ENCODE data around the gene PDE3B.
"Not testable (repeated sequence)": the region's sequence is repeated elsewhere in the genome, so short reads cannot be mapped to it uniquely, and the experiment has no call there.

Gene PDE3B

GRCh38 chr11:14678350-14678749, 34.7 kb downstream of the PDE3B start:
- DNase-seq, result no peak

GRCh38 chr11:14679662-14680061, 36.1 kb downstream of the PDE3B start:
- DNase-seq, result no peak

- DNase-seq, result not testable (repeated sequence)
These were observed 40.8 kb downstream of the PDE3B start for GRCh38 chr11:14684234-14684915.

- no peak for DNase-seq
These were observed 43.9 kb downstream of the PDE3B start for GRCh38 chr11:14687456-14687855.

GRCh38 chr11:14687943-14688627, 44.5 kb downstream of the PDE3B start:
- DNase-seq, result no peak

GRCh38 chr11:14695656-14696055, 52.1 kb downstream of the PDE3B start:
- not testable (repeated sequence) for DNase-seq

GRCh38 chr11:14698771-14699170, 55.2 kb downstream of the PDE3B start:
- no peak for DNase-seq

GRCh38 chr11:14700593-14700992, 57.0 kb downstream of the PDE3B start:
- no peak for DNase-seq

GRCh38 chr11:14702760-14703159, 59.2 kb downstream of the PDE3B start:
- no peak for DNase-seq

- no peak for DNase-seq
These were observed 60.1 kb downstream of the PDE3B start for GRCh38 chr11:14703731-14704130.

- DNase-seq, result no peak
These were observed 61.5 kb downstream of the PDE3B start for GRCh38 chr11:14705067-14705466.

- DNase-seq, result no peak
These were observed 70.1 kb downstream of the PDE3B start for GRCh38 chr11:14713496-14714244.

- not testable (repeated sequence) for DNase-seq
These were observed 72.1 kb downstream of the PDE3B start for GRCh38 chr11:14715669-14716068.

GRCh38 chr11:14722496-14722895, 78.9 kb downstream of the PDE3B start:
- DNase-seq, result no peak

- no peak for DNase-seq
These were observed 81.5 kb downstream of the PDE3B start for GRCh38 chr11:14725150-14725549.

GRCh38 chr11:14727215-14727614, 83.6 kb downstream of the PDE3B start:
- no peak for DNase-seq

- DNase-seq, result no peak
These were observed 84.1 kb downstream of the PDE3B start for GRCh38 chr11:14727746-14728145.

- not testable (repeated sequence) for DNase-seq
These were observed 96.9 kb downstream of the PDE3B start for GRCh38 chr11:14740539-14740938.

- no peak for DNase-seq
These were observed 97.6 kb downstream of the PDE3B start for GRCh38 chr11:14741195-14741594.

GRCh38 chr11:14742849-14743559, 99.4 kb downstream of the PDE3B start:
- DNase-seq, result no peak

GRCh38 chr11:14743667-14744066, 100.1 kb downstream of the PDE3B start:
- not testable (repeated sequence) for DNase-seq

- no peak for DNase-seq
These were observed 103.3 kb downstream of the PDE3B start for GRCh38 chr11:14746857-14747395.

- no peak for DNase-seq
These were observed 104.5 kb downstream of the PDE3B start for GRCh38 chr11:14748090-14748489.
